Measurements from ENCODE around the gene SYT12. TPM values are rescaled to one million over a fixed set of nuclear protein-coding genes. Genes with fewer than 3 reads are reported as not detected.

SYT12 gene
- polyA plus RNA-seq, 3 donors: not detected

- Histone ChIP-seq H3K36me3 (replicated peaks in 1 of 2; ENCODE audit: control insufficient read depth in 1 of 2, insufficient read depth in 2 of 2, low read length in 2 of 2) (no peaks in the 10 kb centered on the region), H3K27ac (ENCODE audit: low read depth in 1 of 2, low read length in 2 of 2) (no peak overlapping the region), H3K4me1 (ENCODE audit: control insufficient read depth in 1 of 2, insufficient read depth in 2 of 2, low read length in 2 of 2) (peaks cover 25 to 29% of the 10 kb centered on the region in 2 donors), H3K9me3 (replicated peaks in 1 of 2; ENCODE audit: control insufficient read depth in 1 of 2, insufficient read depth in 1 of 2, low read length in 2 of 2) (peaks cover 4 to 21% of the 10 kb centered on the region in 2 donors), H3K79me2 (ENCODE audit: insufficient read depth, low read length) (no peaks in the 10 kb centered on the region), H3K4me2 (replicated peaks; ENCODE audit: extremely low read depth, low read length, poor library complexity, severe bottlenecking) (no peak overlapping the region), H3K4me3 (replicated peaks in 1 of 3; ENCODE audit: low read depth in 2 of 3, low read length in 3 of 3) (no peak overlapping the region), H4K20me1 (ENCODE audit: insufficient read depth, low read length) (no peaks in the 10 kb centered on the region), H3K9ac (ENCODE audit: insufficient read depth, low read length, poor library complexity, severe bottlenecking) (no peak overlapping the region), H3K27me3 (ENCODE audit: control insufficient read depth in 2 of 2, insufficient read depth in 2 of 2, low read length in 2 of 2) (no peaks in the 10 kb centered on the region), H2AFZ (ENCODE audit: insufficient read depth, low read depth, low read length, poor library complexity, severe bottlenecking) (no peak overlapping the region)
- intact Hi-C loops (cut with micrococcal nuclease): loop anchor here in 1 of 2 donors (10.0 kb wide), 1 partner anchor 279 kb away; no protein-coding TSS in a partner anchor
- Mint-ChIP-seq H3K27ac (peak overlapping the region in 5 of 7 donors; percentile 18 to 49 (median 34)), H3K4me3 (no peak overlapping the region), H3K36me3 (no peaks in the 10 kb centered on the region), H3K27me3 (ENCODE audit: low read depth in 3 of 3) (peaks cover 8 to 16% (median 14%) of the 10 kb centered on the region in 3 donors), H3K4me1 (peaks cover 26% of the 10 kb centered on the region), H3K9me3 (peaks cover 5 to 19% (median 10%) of the 10 kb centered on the region in 7 donors)
- peak in 1 of 3 donors; percentile 23 for DNase-seq
- 96% methylated on average over 4 of the region's 8 CpGs for WGBS (ENCODE audit: insufficient coverage)
- TF ChIP-seq CTCF (IDR thresholded peaks at IDR 0.05): no peak
Observed at GRCh38 chr11:66973956-66974580, 48.9 kb upstream of the SYT12 start.

- H2AFZ ChIP-seq (ENCODE audit: insufficient read depth, low read depth, low read length, poor library complexity, severe bottlenecking): no peak within 1 kb of the TSS
- no peak within 1 kb of the TSS for H3K27ac ChIP-seq (ENCODE audit: low read depth in 1 of 2, low read length in 2 of 2)
- peaks cover 9 to 29% of the 10 kb centered on the region in 2 donors for H3K9me3 ChIP-seq (replicated peaks in 1 of 2; ENCODE audit: control insufficient read depth in 1 of 2, insufficient read depth in 1 of 2, low read length in 2 of 2)
- peaks cover 23 to 26% of the 10 kb centered on the region in 2 donors for H3K4me1 ChIP-seq (ENCODE audit: control insufficient read depth in 1 of 2, insufficient read depth in 2 of 2, low read length in 2 of 2)
- no peak for DNase-seq
- no peak within 1 kb of the TSS for H3K4me2 ChIP-seq (replicated peaks; ENCODE audit: extremely low read depth, low read length, poor library complexity, severe bottlenecking)
- no peaks in the 10 kb centered on the region for H3K36me3 ChIP-seq (replicated peaks in 1 of 2; ENCODE audit: control insufficient read depth in 1 of 2, insufficient read depth in 2 of 2, low read length in 2 of 2)
- H3K9ac ChIP-seq (ENCODE audit: insufficient read depth, low read length, poor library complexity, severe bottlenecking): no peak within 1 kb of the TSS
- no peaks in the 10 kb centered on the region for H3K36me3 Mint-ChIP-seq
- intact Hi-C loops (cut with micrococcal nuclease): loop anchor here in 1 of 2 donors (10.0 kb wide), 1 partner anchor 280 kb away; no protein-coding TSS in a partner anchor
- H3K27me3 Mint-ChIP-seq (ENCODE audit: low read depth in 3 of 3): peaks cover 8 to 21% (median 10%) of the 10 kb centered on the region in 3 donors
- H3K27me3 ChIP-seq (ENCODE audit: control insufficient read depth in 2 of 2, insufficient read depth in 2 of 2, low read length in 2 of 2): no peaks in the 10 kb centered on the region
- H3K79me2 ChIP-seq (ENCODE audit: insufficient read depth, low read length): no peaks in the 10 kb centered on the region
- H3K9me3 Mint-ChIP-seq: peaks cover 7 to 27% (median 18%) of the 10 kb centered on the region in 7 donors
- peak within 1 kb of the TSS in 1 of 2 donors; percentile 13 for H3K4me3 Mint-ChIP-seq
- H3K4me1 Mint-ChIP-seq: peaks cover 23% of the 10 kb centered on the region
- 90% methylated on average over 9 of the region's 10 CpGs for WGBS (ENCODE audit: insufficient coverage)
- no peak for TF ChIP-seq CTCF (IDR thresholded peaks at IDR 0.05)
- no peaks in the 10 kb centered on the region for H4K20me1 ChIP-seq (ENCODE audit: insufficient read depth, low read length)
- H3K4me3 ChIP-seq (replicated peaks in 1 of 3; ENCODE audit: low read depth in 2 of 3, low read length in 3 of 3): no peak within 1 kb of the TSS
- peak within 1 kb of the TSS in 5 of 7 donors; percentile 26 to 83 (median 49) for H3K27ac Mint-ChIP-seq
Observed at GRCh38 chr11:66974724-66975404, 48.1 kb upstream of the SYT12 start, which contains the start of gene C11orf86. Gene C11orf86 (plus strand): TSS chr11:66975304. CDS start chr11:66975363, 59 bp downstream.
